Measurements from ENCODE around the gene MT1A.

GRCh38 chr16:56623637-56624036 lies 14.8 kb upstream of the MT1A start:
- TF ChIP-seq CTCF (conservative IDR thresholded peaks at IDR 0.05): no peak
- TF ChIP-seq ZFX (IDR thresholded peaks at IDR 0.05): no peak
